Measurements from ENCODE around the gene CSNK2A3.

The CSNK2A3 gene

DNA sequence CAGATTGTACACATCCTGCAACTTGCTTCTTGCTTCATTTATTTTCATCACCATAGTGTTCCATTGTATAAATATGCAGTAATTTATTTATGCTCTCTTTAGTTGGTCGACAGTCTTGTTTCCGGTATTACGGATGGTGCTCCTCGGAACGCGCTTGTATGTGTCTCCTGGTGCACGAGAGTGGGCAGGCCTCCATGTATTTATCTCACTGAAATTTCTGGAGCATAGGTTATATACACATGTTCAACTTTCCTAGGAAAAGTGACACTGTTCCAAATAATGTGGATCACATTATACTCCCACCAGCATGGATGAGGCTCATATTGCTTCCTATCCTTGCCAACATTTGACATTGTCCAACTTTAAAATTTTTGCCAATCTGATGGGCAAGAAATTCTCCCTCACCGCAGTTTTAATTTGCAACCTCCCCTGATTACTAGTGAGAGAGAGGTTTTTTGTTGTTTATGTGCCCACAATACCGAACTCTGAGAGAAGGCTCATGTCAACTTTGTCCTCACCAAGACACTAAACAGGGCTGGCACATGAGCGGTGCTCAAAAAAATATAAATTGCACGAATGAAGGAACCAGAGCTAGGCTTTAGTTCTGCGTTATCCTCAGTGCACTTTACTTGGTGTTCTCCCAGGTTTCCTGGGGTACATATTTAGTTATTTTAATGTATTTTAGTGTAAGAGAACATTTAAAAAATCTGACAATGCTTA lies 3.8 kb downstream of the CSNK2A3 start:
- H4K20me1 ChIP-seq (ENCODE audit: insufficient read depth, low read length, poor library complexity, severe bottlenecking), result no peaks in the 10 kb centered on the region

GRCh38 chr11:11348303-11348702 lies 4.7 kb downstream of the CSNK2A3 start:
- Histone ChIP-seq H3K4me2 (ENCODE audit: low read depth, low read length, poor library complexity, severe bottlenecking) (no peak overlapping the region), H3K9ac (ENCODE audit: low read depth, low read length, poor library complexity, severe bottlenecking) (no peak overlapping the region), H3K27me3 (ENCODE audit: insufficient read depth, low read length, poor library complexity, severe bottlenecking) (peaks cover 10% of the 10 kb centered on the region), H3K79me2 (ENCODE audit: insufficient read depth, low read length) (no peaks in the 10 kb centered on the region), H3K9me2 (replicated peaks; ENCODE audit: low read depth, low read length) (no peaks in the 10 kb centered on the region), H2AFZ (ENCODE audit: low read length) (no peak overlapping the region), H3K36me3 (ENCODE audit: insufficient read depth, low read length) (no peaks in the 10 kb centered on the region), H3K4me3 (ENCODE audit: low read length, poor library complexity, severe bottlenecking) (no peak overlapping the region), H3F3A (ENCODE audit: low read depth) (no peaks in the 10 kb centered on the region), H3K4me1 (ENCODE audit: insufficient read depth, low read length, poor library complexity, severe bottlenecking) (no peaks in the 10 kb centered on the region), H4K20me1 (ENCODE audit: insufficient read depth, low read length, poor library complexity, severe bottlenecking) (no peaks in the 10 kb centered on the region), H3K9me3 (ENCODE audit: insufficient read depth, low read depth, low read length) (no peaks in the 10 kb centered on the region)
- TF ChIP-seq CTCF (conservative IDR thresholded peaks at IDR 0.05; ENCODE audit: low read length) (no peak), EZH2phosphoT487 (IDR thresholded peaks at IDR 0.05; ENCODE audit: borderline replicate concordance) (no peak)

More for the DNA sequence above, 3.8 kb downstream of the CSNK2A3 start:
- peaks cover 10% of the 10 kb centered on the region for H3K27me3 ChIP-seq (ENCODE audit: insufficient read depth, low read length, poor library complexity, severe bottlenecking)
- H3K79me2 ChIP-seq (ENCODE audit: insufficient read depth, low read length), result no peaks in the 10 kb centered on the region
- TF ChIP-seq EZH2phosphoT487 (IDR thresholded peaks at IDR 0.05; ENCODE audit: borderline replicate concordance) (no peak), CTCF (conservative IDR thresholded peaks at IDR 0.05; ENCODE audit: low read length) (no peak)
- H2AFZ ChIP-seq (ENCODE audit: low read length), result no peak overlapping the region
- H3K4me3 ChIP-seq (ENCODE audit: low read length, poor library complexity, severe bottlenecking), result no peak overlapping the region
- H3K9me3 ChIP-seq (ENCODE audit: insufficient read depth, low read depth, low read length), result no peaks in the 10 kb centered on the region
- no peaks in the 10 kb centered on the region for H3F3A ChIP-seq (ENCODE audit: low read depth)
- H3K9ac ChIP-seq (ENCODE audit: low read depth, low read length, poor library complexity, severe bottlenecking), result no peak overlapping the region
- H3K36me3 ChIP-seq (ENCODE audit: insufficient read depth, low read length), result no peaks in the 10 kb centered on the region
- H3K4me2 ChIP-seq (ENCODE audit: low read depth, low read length, poor library complexity, severe bottlenecking), result no peak overlapping the region
- H3K9me2 ChIP-seq (replicated peaks; ENCODE audit: low read depth, low read length), result no peaks in the 10 kb centered on the region
- no peaks in the 10 kb centered on the region for H3K4me1 ChIP-seq (ENCODE audit: insufficient read depth, low read length, poor library complexity, severe bottlenecking)

DNA sequence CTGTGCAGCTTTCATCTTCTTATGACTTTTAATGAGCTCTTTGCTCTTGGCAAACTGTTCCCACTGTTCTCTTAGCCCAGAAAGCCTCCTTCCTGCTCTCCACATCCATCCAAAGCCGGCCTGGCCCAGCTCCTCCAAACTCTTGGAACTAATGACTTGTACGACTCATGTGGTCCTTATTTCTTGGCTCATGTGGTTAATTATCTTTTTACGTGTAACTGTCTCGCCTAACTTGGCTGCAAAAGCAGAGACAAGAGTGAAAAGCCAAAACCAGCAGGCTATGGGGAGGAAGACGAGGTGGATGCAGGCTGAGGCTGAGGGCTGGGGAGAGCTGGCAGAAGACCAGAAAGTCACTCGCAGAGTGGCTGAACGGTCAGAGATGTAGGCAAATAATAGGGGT lies 5.5 kb downstream of the CSNK2A3 start:
- Histone ChIP-seq H3K9me3 (ENCODE audit: insufficient read depth, low read depth, low read length) (no peaks in the 10 kb centered on the region), H2AFZ (ENCODE audit: low read length) (no peak overlapping the region), H3K4me2 (ENCODE audit: low read depth, low read length, poor library complexity, severe bottlenecking) (no peak overlapping the region), H3K36me3 (ENCODE audit: insufficient read depth, low read length) (no peaks in the 10 kb centered on the region), H3K4me1 (ENCODE audit: insufficient read depth, low read length, poor library complexity, severe bottlenecking) (no peaks in the 10 kb centered on the region), H4K20me1 (ENCODE audit: insufficient read depth, low read length, poor library complexity, severe bottlenecking) (no peaks in the 10 kb centered on the region), H3F3A (ENCODE audit: low read depth) (no peaks in the 10 kb centered on the region), H3K9me2 (replicated peaks; ENCODE audit: low read depth, low read length) (no peaks in the 10 kb centered on the region), H3K9ac (ENCODE audit: low read depth, low read length, poor library complexity, severe bottlenecking) (no peak overlapping the region), H3K27me3 (ENCODE audit: insufficient read depth, low read length, poor library complexity, severe bottlenecking) (peaks cover 10% of the 10 kb centered on the region), H3K79me2 (ENCODE audit: insufficient read depth, low read length) (no peaks in the 10 kb centered on the region), H3K4me3 (ENCODE audit: low read length, poor library complexity, severe bottlenecking) (no peak overlapping the region)
- TF ChIP-seq EZH2phosphoT487 (IDR thresholded peaks at IDR 0.05; ENCODE audit: borderline replicate concordance), result no peak
- TF ChIP-seq CTCF (conservative IDR thresholded peaks at IDR 0.05; ENCODE audit: low read length), result no peak

Data from Loucy (cell line).